Measurements from ENCODE around the gene RNF113A. TPM values are rescaled to one million over a fixed set of nuclear protein-coding genes. Genes with fewer than 3 reads are reported as not detected.
A peak's percentile ranks its signal among the peaks of the same experiment; 100 is the strongest.

RNF113A gene
- total and polyA plus RNA-seq, 2 of the 8 experiments (the other 6 are each of a cell fraction or from before 2014, with no cell fraction given), result 10.3 to 14.2 TPM

DNA sequence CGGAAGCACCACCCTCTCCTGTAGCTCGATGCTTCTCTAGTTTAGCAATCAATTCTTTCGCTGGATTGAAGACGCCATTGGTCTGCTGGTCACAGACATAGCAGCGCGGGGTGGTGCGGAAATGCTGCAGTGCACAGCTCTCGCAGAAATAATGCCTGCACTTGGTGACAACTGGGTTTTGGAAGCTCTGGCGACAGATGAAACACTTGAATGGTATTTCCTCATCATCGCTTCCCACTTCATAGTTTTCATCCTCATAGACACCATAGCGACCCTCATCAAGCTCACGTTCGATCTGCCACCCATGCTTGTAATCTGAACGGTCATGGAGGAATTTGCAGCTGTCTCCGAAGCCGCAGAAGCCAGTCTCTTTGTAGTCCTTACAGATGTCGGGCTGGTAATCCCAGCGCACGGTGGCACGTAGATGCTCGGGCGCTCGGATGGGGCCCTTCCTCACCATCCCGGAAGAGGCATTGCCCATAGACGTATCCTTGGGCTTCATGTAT is 854 bp downstream of the RNF113A start:
- Histone ChIP-seq H3K27me3 (replicated peaks in 1 of 4; ENCODE audit: control insufficient read depth in 3 of 4, extremely low read depth in 1 of 4, insufficient read depth in 3 of 4, low read length in 3 of 4) (no peaks in the 10 kb centered on the region), H2BK5ac (ENCODE audit: low read depth, low read length) (no peak overlapping the region), H3K4ac (replicated peaks; ENCODE audit: insufficient read length, low read depth, low read length) (no peak overlapping the region), H3K14ac (ENCODE audit: insufficient read length) (no peak overlapping the region), H2BK12ac (ENCODE audit: low read depth, low read length) (no peak overlapping the region), H3K4me3 (ENCODE audit: extremely low read depth in 1 of 4, insufficient read depth in 2 of 4, low read depth in 3 of 4, low read length in 4 of 4) (peak overlapping the region; percentile 81 to 95 (median 90)), H4K20me1 (replicated peaks in 1 of 2; ENCODE audit: control insufficient read depth in 1 of 2, insufficient read depth in 2 of 2, low read length in 2 of 2) (no peaks in the 10 kb centered on the region), H3K23ac (ENCODE audit: insufficient read length) (no peak overlapping the region), H3K27ac (ENCODE audit: low read depth, low read length) (no peak overlapping the region), H4K91ac (replicated peaks; ENCODE audit: insufficient read length, low read length) (no peak overlapping the region), H3K9ac (replicated peaks in 1 of 4; ENCODE audit: extremely low read depth in 1 of 4, low read depth in 3 of 4, low read length in 3 of 4) (peak overlapping the region in 3 of 4 experiments; percentile 42 to 79 (median 59); a peak in 5 of 7 replicates), H3K23me2 (ENCODE audit: low read depth, low read length) (0 out of 2 replicates have a peak, but pooled peaks cover 2% of the 10 kb centered on the region), H3K4me1 (replicated peaks in 1 of 4; ENCODE audit: control insufficient read depth in 3 of 4, insufficient read depth in 4 of 4, low read length in 3 of 4) (no peaks in the 10 kb centered on the region), H3K9me3 (ENCODE audit: insufficient read depth in 2 of 2, low read depth in 1 of 2, low read length in 1 of 2) (no peaks in the 10 kb centered on the region), H4K8ac (ENCODE audit: extremely low read depth, insufficient read depth, low read length) (no peak overlapping the region), H3K79me2 (ENCODE audit: control insufficient read depth in 1 of 2, insufficient read depth in 2 of 2, low read length in 2 of 2) (peaks cover 0 to 8% of the 10 kb centered on the region in 2 experiments; a peak in 1 of 4 replicates), H2BK15ac (ENCODE audit: low read length) (no peak overlapping the region), H4K5ac (ENCODE audit: insufficient read length, low read depth, low read length) (no peak overlapping the region), H3K4me2 (ENCODE audit: insufficient read depth in 1 of 2, low read depth in 2 of 2, low read length in 2 of 2) (peak overlapping the region; percentile 85 to 98), H2AFZ (ENCODE audit: low read length) (no peak overlapping the region), H3K79me1 (ENCODE audit: low read depth, low read length) (no peaks in the 10 kb centered on the region), H2BK20ac (ENCODE audit: low read length) (no peak overlapping the region), H3K18ac (ENCODE audit: extremely low read depth, low read length) (no peak overlapping the region; the same call in 1 of the 2 replicates), H3K56ac (replicated peaks; ENCODE audit: insufficient read length, low read depth, low read length) (no peak overlapping the region), H2BK120ac (replicated peaks; ENCODE audit: low read depth, low read length) (no peak overlapping the region), H2AK5ac (ENCODE audit: low read depth, low read length) (no peak overlapping the region), H3K36me3 (ENCODE audit: control insufficient read depth in 2 of 4, insufficient read depth in 4 of 4, low read length in 3 of 4) (peaks cover 0 to 3% (median 0%) of the 10 kb centered on the region in 4 experiments; a peak in 1 of 8 replicates)
- POLR2A ChIA-PET (ENCODE audit: partially characterized antibody), result interaction anchor here (0.9 to 2.5 kb wide), 11 partner anchors 9 to 298 kb away, joined by 3 to 13 read pairs (median 4); partner anchors contain the start of genes RPL39 and UPF3B
- WGBS, 2 experiments (ENCODE audit: extremely low coverage in 1 of 2, insufficient coverage in 1 of 2, insufficient read length in 1 of 2, insufficient replicate concordance in 2 of 2, low coverage in 1 of 2, low lambda C conversion rate in 2 of 2, missing lambda C conversion rate in 1 of 2), result 5% methylated on average over 20 of the region's 25 CpGs; no CpG with 5 or more reads in 1 of the 2 experiments
- no peak for FAIRE-seq
- CTCF ChIA-PET (ENCODE audit: partially characterized antibody), result interaction anchor here (0.8 to 2.4 kb wide), 3 partner anchors 9 to 21 kb away, joined by 3 to 13 read pairs (median 3); no protein-coding TSS in a partner anchor
- no peak for DNase-seq (ENCODE audit: low read depth in 1 of 2, low spot score in 2 of 2)
- no peak for TF ChIP-seq TBP (IDR thresholded peaks at IDR 0.05; ENCODE audit: low read depth, low read length)
- no peak for TF ChIP-seq EP300 (IDR thresholded peaks at IDR 0.05; ENCODE audit: borderline replicate concordance in 1 of 2, low read depth in 2 of 2, low read length in 2 of 2)
- TF ChIP-seq ASH2L (IDR thresholded peaks at IDR 0.05; ENCODE audit: low read length), result no peak
- TF ChIP-seq SP4 (IDR thresholded peaks at IDR 0.05; ENCODE audit: low read length), result no peak
- TF ChIP-seq, protein P1, sequence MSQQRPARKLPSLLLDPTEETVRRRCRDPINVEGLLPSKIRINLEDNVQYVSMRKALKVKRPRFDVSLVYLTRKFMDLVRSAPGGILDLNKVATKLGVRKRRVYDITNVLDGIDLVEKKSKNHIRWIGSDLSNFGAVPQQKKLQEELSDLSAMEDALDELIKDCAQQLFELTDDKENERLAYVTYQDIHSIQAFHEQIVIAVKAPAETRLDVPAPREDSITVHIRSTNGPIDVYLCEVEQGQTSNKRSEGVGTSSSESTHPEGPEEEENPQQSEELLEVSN (IDR thresholded peaks at IDR 0.05), result no peak
- no peak for TF ChIP-seq GTF2F1 (IDR thresholded peaks at IDR 0.05; ENCODE audit: borderline replicate concordance, low read depth, low read length)
- no peak for TF ChIP-seq TAF1 (IDR thresholded peaks at IDR 0.05; ENCODE audit: low read depth, low read length)
- TF ChIP-seq EZH2 (IDR thresholded peaks at IDR 0.05; ENCODE audit: low read depth, low read length, severe bottlenecking), result no peak
- TF ChIP-seq CHD1 (IDR thresholded peaks at IDR 0.05; ENCODE audit: low read depth, low read length), result no peak
- no peak for TF ChIP-seq KDM1A (IDR thresholded peaks at IDR 0.05; ENCODE audit: borderline replicate concordance, low read length)
- TF ChIP-seq RAD21 (IDR thresholded peaks at IDR 0.05 in 1 of 2, conservative IDR thresholded peaks at IDR 0.05 in 1 of 2; ENCODE audit: low read depth in 2 of 2, low read length in 2 of 2), result no peak
- TF ChIP-seq SIRT6 (IDR thresholded peaks at IDR 0.05; ENCODE audit: low read length), result no peak

Data from H1 (cell line).